Measurements from ENCODE around the gene WDR93.

- TF ChIP-seq, protein P1, sequence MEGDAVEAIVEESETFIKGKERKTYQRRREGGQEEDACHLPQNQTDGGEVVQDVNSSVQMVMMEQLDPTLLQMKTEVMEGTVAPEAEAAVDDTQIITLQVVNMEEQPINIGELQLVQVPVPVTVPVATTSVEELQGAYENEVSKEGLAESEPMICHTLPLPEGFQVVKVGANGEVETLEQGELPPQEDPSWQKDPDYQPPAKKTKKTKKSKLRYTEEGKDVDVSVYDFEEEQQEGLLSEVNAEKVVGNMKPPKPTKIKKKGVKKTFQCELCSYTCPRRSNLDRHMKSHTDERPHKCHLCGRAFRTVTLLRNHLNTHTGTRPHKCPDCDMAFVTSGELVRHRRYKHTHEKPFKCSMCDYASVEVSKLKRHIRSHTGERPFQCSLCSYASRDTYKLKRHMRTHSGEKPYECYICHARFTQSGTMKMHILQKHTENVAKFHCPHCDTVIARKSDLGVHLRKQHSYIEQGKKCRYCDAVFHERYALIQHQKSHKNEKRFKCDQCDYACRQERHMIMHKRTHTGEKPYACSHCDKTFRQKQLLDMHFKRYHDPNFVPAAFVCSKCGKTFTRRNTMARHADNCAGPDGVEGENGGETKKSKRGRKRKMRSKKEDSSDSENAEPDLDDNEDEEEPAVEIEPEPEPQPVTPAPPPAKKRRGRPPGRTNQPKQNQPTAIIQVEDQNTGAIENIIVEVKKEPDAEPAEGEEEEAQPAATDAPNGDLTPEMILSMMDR (IDR thresholded peaks at IDR 0.05), result no peak
- no peak for TF ChIP-seq POLR2A (IDR thresholded peaks at IDR 0.05)
Measured at GRCh38 chr15:89781055-89781454, 90.4 kb downstream of the WDR93 start.
